Smooth muscle cell (in vitro differentiated cells): ENCODE results near the gene VPS29. TPM values are rescaled to one million over a fixed set of nuclear protein-coding genes. Genes with fewer than 3 reads are reported as not detected.
"Not testable (repeated sequence)": the region's sequence is repeated elsewhere in the genome, so short reads cannot be mapped to it uniquely, and the experiment has no call there.

Source experiments
- DNase-seq: peaks from one replicate; lab custom pipeline; 2025; ENCODE audit not compliant: unreplicated experiment; lab: John Stamatoyannopoulos, UW
- H2AFZ ChIP-seq: fragments of 200-600 bp; sonication (generic); 2 replicates; pipeline ENCODE4 v1.6.0; 2016; ENCODE audit warnings: antibody characterized with exemption, low read depth, mild to moderate bottlenecking
- H3F3A ChIP-seq: fragments of 200-600 bp; sonication (generic); 2 replicates; pipeline ENCODE4 v1.6.0; 2017; ENCODE audit warnings: antibody characterized with exemption, low read depth
- H3K27ac ChIP-seq: fragments of 200-600 bp; sonication (generic); 2 replicates; pipeline ENCODE4 v1.5.1; 2016; ENCODE audit warnings: low read depth, mild to moderate bottlenecking
- H3K27me3 ChIP-seq: fragments of 200-600 bp; sonication (generic); 2 replicates; pipeline ENCODE4 v1.6.1; 2016; ENCODE audit warnings: low read depth, mild to moderate bottlenecking
- H3K36me3 ChIP-seq: fragments of 200-600 bp; sonication (generic); 2 replicates; pipeline ENCODE4 v1.5.1; 2016; ENCODE audit warnings: low read depth
- H3K4me1 ChIP-seq: fragments of 200-600 bp; sonication (generic); 2 replicates; pipeline ENCODE4 v1.5.1; 2016; ENCODE audit warnings: low read depth
- H3K4me2 ChIP-seq: fragments of 200-600 bp; sonication (generic); 2 replicates; pipeline ENCODE4 v1.6.0; 2016; ENCODE audit warnings: mild to moderate bottlenecking
- H3K4me3 ChIP-seq: fragments of 200-600 bp; sonication (generic); 2 replicates; pipeline ENCODE4 v1.5.1; 2016; ENCODE audit warnings: mild to moderate bottlenecking
- H3K79me2 ChIP-seq: fragments of 200-600 bp; sonication (generic); 2 replicates; pipeline ENCODE4 v1.6.0; 2016; ENCODE audit warnings: low read depth, mild to moderate bottlenecking
- H3K9ac ChIP-seq: fragments of 200-600 bp; sonication (generic); 2 replicates; pipeline ENCODE4 v1.6.0; 2016; ENCODE audit warnings: low read depth
- H3K9me3 ChIP-seq: fragments of 200-600 bp; sonication (generic); replicated peaks from 2 replicates; pipeline ENCODE4 v1.5.1; 2016; ENCODE audit warnings: low read depth
- H4K20me1 ChIP-seq: fragments of 200-600 bp; sonication (generic); 2 replicates; pipeline ENCODE4 v1.6.0; 2016; ENCODE audit warnings: low read depth
- WGBS: methylation state at CpG from one replicate; pipeline ENCODE4 v1.1.7; 2016; ENCODE audit warnings: low lambda C conversion rate; 5-methylcytosine and 5-hydroxymethylcytosine counted together
- polyA plus RNA-seq: library from polyadenylated mRNA; unstranded; fragments of >200 nt; fragmentation: Nextera tagmentation; extraction: Ambion mirVana; gene quantifications from 2 replicates; pipeline ENCODE4 v1.2.1, GENCODE V29; 2016
- total RNA-seq: library from RNA; depleted of rRNA; stranded (reverse); fragments of >200 nt; gene quantifications from 2 replicates; pipeline ENCODE4 v1.2.3, GENCODE V29; 2014
- TF ChIP-seq, protein P1 (sequence below): fragments of 200-600 bp; sonication (generic); IDR thresholded peaks from 2 replicates; pipeline ENCODE4 v1.5.1; 2017; ENCODE audit warnings: borderline replicate concordance, mild to moderate bottlenecking, antibody characterized with exemption; ENCODE audit not compliant: insufficient read depth, poor library complexity, severe bottlenecking

The VPS29 gene
- total and polyA plus RNA-seq, 2 experiments from 2014 or later: 72.9 to 136 TPM

DNA sequence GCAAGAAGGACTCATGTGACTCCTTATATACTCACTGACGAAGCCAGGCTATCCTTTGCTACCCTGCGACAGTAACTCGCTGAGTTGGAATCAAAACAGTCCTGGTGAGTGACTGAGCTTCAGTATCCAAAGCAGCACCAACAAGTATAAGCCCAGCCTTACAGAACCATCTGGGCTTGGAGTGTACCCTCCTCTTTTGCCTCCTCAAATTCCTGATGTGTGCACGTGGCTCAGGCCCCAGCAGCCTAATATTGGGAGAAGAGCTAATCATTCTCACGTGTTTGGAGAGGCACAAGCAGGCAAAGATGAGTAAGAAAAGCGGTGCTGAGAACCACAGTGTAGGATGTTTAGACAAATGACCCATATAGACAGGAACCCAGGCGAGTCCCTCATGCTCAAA lies 46.8 kb upstream of the VPS29 start:
- H3K4me1 ChIP-seq: no peaks in the 10 kb centered on the region

DNA sequence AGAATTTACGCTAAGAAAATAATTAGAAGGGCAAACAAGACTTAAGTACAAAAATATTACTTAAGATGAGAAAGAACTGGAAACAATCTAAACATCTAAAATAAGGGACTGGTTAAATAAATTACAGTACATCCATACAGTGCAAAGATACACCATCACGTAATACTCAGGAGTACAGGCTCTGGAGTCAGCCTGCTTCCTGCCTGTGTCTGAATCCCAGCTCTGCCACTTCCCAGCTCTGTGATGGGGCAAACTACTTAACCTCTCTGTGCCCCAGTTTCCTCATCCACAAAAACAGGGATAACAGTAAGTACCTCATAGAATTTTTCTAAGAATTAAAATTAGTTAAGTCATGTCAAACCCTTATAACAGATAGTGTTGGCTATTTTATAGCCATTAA lies 45.2 kb upstream of the VPS29 start:
- TF ChIP-seq, protein P1, sequence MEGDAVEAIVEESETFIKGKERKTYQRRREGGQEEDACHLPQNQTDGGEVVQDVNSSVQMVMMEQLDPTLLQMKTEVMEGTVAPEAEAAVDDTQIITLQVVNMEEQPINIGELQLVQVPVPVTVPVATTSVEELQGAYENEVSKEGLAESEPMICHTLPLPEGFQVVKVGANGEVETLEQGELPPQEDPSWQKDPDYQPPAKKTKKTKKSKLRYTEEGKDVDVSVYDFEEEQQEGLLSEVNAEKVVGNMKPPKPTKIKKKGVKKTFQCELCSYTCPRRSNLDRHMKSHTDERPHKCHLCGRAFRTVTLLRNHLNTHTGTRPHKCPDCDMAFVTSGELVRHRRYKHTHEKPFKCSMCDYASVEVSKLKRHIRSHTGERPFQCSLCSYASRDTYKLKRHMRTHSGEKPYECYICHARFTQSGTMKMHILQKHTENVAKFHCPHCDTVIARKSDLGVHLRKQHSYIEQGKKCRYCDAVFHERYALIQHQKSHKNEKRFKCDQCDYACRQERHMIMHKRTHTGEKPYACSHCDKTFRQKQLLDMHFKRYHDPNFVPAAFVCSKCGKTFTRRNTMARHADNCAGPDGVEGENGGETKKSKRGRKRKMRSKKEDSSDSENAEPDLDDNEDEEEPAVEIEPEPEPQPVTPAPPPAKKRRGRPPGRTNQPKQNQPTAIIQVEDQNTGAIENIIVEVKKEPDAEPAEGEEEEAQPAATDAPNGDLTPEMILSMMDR: no peak
- Histone ChIP-seq H3K4me3 (no peak overlapping the region), H3K9me3 (no peaks in the 10 kb centered on the region), H3F3A (peaks cover 8% of the 10 kb centered on the region), H3K4me1 (no peaks in the 10 kb centered on the region), H3K4me2 (no peak overlapping the region), H3K9ac (no peak overlapping the region), H3K27me3 (no peaks in the 10 kb centered on the region), H3K79me2 (no peaks in the 10 kb centered on the region), H3K27ac (no peak overlapping the region), H3K36me3 (no peaks in the 10 kb centered on the region), H2AFZ (no peak overlapping the region), H4K20me1 (peaks cover 51% of the 10 kb centered on the region)
- 95% methylated on average over 2 of the region's 2 CpGs for WGBS
- DNase-seq: no peak

More for the DNA sequence above, 46.8 kb upstream of the VPS29 start:
- DNase-seq: no peak
- TF ChIP-seq, protein P1: no peak
- Histone ChIP-seq H3K36me3 (no peaks in the 10 kb centered on the region), H4K20me1 (peaks cover 59% of the 10 kb centered on the region), H3K9me3 (no peaks in the 10 kb centered on the region), H3F3A (peaks cover 8% of the 10 kb centered on the region), H2AFZ (no peak overlapping the region), H3K4me3 (no peak overlapping the region), H3K4me2 (no peak overlapping the region), H3K9ac (no peak overlapping the region), H3K27me3 (no peaks in the 10 kb centered on the region), H3K27ac (no peak overlapping the region), H3K79me2 (peaks cover 4% of the 10 kb centered on the region)
- WGBS: 85% methylated on average over 7 of the region's 7 CpGs

DNA sequence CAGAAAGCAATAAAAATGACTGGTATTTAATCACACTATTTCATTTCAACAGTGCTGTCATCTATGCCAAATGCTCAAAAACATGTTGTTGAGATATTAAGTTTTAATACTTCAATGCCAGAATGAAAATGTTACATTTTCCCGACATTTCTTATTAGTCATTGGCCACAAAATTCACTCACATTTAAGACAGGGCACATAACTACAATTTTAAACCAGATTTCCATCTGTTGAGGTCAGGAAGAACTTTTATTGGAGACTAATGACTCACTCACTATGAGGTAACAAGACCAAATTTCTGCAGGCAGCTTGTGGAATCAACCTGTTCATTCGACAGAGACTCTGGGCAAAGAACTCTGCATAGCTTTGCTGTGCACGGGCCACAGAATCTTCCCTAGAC lies 44.4 kb upstream of the VPS29 start:
- peaks cover 44% of the 10 kb centered on the region for H4K20me1 ChIP-seq
- no peak overlapping the region for H3K4me3 ChIP-seq
- DNase-seq: no peak
- no peaks in the 10 kb centered on the region for H3K9me3 ChIP-seq
- peak overlapping the region; percentile 9 for H3K4me2 ChIP-seq
- peaks cover 8% of the 10 kb centered on the region for H3F3A ChIP-seq
- no peak overlapping the region for H2AFZ ChIP-seq
- no peaks in the 10 kb centered on the region for H3K4me1 ChIP-seq
- no peaks in the 10 kb centered on the region for H3K36me3 ChIP-seq
- TF ChIP-seq, protein P1: no peak
- peak overlapping the region; percentile 26 for H3K27ac ChIP-seq
- no peak overlapping the region for H3K9ac ChIP-seq
- 26% methylated on average over 3 of the region's 3 CpGs for WGBS
- H3K27me3 ChIP-seq: no peaks in the 10 kb centered on the region
- H3K79me2 ChIP-seq: no peaks in the 10 kb centered on the region

DNA sequence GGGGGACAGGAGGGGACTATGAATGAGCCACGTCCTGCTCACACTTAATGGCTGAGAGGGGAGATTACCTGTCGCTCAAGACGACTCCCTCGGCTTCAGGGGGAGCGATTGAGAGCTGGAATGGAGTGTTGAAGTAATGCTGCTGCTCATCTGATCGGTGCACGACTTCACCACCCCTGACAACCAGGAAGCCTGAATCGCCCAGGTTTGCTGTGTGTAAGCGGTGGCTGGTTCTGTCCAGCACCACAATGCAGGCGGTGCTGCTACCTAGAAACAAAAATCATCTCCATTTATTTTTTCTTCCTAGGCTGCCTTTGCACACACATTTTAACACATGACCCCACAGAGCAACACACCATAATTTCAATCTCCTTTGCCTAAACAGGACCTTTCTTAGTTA lies 43.9 kb upstream of the VPS29 start:
- Histone ChIP-seq H3K4me2 (peak overlapping the region; percentile 9), H2AFZ (no peak overlapping the region), H3K79me2 (no peaks in the 10 kb centered on the region), H3K27ac (peak overlapping the region; percentile 26), H3K4me3 (no peak overlapping the region), H3F3A (peaks cover 8% of the 10 kb centered on the region), H3K9me3 (no peaks in the 10 kb centered on the region), H3K9ac (no peak overlapping the region), H3K36me3 (no peaks in the 10 kb centered on the region), H3K27me3 (no peaks in the 10 kb centered on the region), H3K4me1 (no peaks in the 10 kb centered on the region), H4K20me1 (peaks cover 39% of the 10 kb centered on the region)
- 95% methylated on average over 10 of the region's 10 CpGs for WGBS
- TF ChIP-seq, protein P1: no peak
- DNase-seq: no peak

DNA sequence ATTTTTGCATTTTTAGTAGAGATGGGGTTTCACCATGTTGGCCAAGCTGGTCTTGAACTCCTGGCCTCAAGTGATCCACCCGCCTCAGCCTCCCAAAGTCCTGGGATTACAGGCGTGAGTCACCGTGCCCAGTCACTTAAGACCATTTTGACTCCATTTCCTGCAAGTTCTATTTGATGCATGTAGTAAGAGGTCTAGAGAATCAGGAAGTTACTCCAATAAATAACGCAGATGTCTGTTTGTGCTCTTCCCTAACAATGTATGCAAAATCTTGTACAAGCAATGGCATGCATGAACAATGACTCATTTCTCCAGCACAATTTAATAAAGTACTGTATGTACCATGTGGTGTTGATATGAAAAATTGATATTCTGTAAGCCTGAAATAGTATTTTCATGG lies 43.3 kb upstream of the VPS29 start:
- not testable (repeated sequence) for H3F3A ChIP-seq, H3K9ac ChIP-seq, H3K4me1 ChIP-seq, H3K27me3 ChIP-seq, H3K4me2 ChIP-seq, H3K79me2 ChIP-seq, H3K27ac ChIP-seq, H2AFZ ChIP-seq, H3K4me3 ChIP-seq, DNase-seq, H3K9me3 ChIP-seq, H3K36me3 ChIP-seq
- 71% methylated on average over 4 of the region's 4 CpGs for WGBS
- H4K20me1 ChIP-seq: peaks cover 42% of the 10 kb centered on the region
